ENCODE results near the gene TBXAS1.

The TBXAS1 gene

GRCh38 chr7:139993592-139993991 lies 164.5 kb downstream of the TBXAS1 start:
- DNase-seq (ENCODE audit: insufficient read length, low spot score) (no peak), FAIRE-seq (no peak)

DNA sequence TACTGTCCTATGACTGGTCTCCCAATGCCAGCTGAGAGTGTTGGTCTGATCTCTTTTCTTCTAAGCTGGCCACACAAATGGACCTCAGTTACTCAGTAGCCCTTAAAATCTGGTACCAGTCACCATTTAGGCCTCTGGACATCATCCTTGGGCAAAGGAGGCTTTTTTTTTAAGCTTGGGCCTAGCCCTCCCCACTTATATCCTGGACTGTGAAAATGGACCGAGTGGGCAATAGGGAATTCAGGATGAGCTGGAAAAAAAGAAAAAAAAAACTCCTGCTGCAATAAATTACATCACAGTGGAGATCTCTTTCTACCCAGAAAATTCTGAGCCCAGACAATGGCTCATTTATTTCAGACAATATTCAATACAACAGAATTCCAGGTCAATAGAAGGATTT lies 165.3 kb downstream of the TBXAS1 start:
- DNase-seq (ENCODE audit: insufficient read length, low spot score) (no peak), FAIRE-seq (no peak)

GRCh38 chr7:139995017-139995915 lies 166.2 kb downstream of the TBXAS1 start:
- DNase-seq (ENCODE audit: insufficient read length, low spot score), result no peak
- FAIRE-seq, result no peak

GRCh38 chr7:139998572-139998971 lies 169.5 kb downstream of the TBXAS1 start:
- no peak for FAIRE-seq
- DNase-seq (ENCODE audit: insufficient read length, low spot score), result no peak

- DNase-seq (ENCODE audit: insufficient read length, low spot score) (no peak), FAIRE-seq (no peak)
Measured at GRCh38 chr7:139999516-139999915, 170.5 kb downstream of the TBXAS1 start.

- FAIRE-seq (no peak), DNase-seq (ENCODE audit: insufficient read length, low spot score) (no peak)
Measured at GRCh38 chr7:140000666-140001268, 171.7 kb downstream of the TBXAS1 start.

GRCh38 chr7:140003913-140004382 lies 174.9 kb downstream of the TBXAS1 start:
- FAIRE-seq (peak; percentile 78), DNase-seq (ENCODE audit: insufficient read length, low spot score) (peak; percentile 73)

- no peak for DNase-seq (ENCODE audit: insufficient read length, low spot score)
- FAIRE-seq, result no peak
Measured at GRCh38 chr7:140004672-140005071, 175.6 kb downstream of the TBXAS1 start.

GRCh38 chr7:140005341-140005740 lies 176.3 kb downstream of the TBXAS1 start:
- FAIRE-seq (no peak), DNase-seq (ENCODE audit: insufficient read length, low spot score) (no peak)

DNA sequence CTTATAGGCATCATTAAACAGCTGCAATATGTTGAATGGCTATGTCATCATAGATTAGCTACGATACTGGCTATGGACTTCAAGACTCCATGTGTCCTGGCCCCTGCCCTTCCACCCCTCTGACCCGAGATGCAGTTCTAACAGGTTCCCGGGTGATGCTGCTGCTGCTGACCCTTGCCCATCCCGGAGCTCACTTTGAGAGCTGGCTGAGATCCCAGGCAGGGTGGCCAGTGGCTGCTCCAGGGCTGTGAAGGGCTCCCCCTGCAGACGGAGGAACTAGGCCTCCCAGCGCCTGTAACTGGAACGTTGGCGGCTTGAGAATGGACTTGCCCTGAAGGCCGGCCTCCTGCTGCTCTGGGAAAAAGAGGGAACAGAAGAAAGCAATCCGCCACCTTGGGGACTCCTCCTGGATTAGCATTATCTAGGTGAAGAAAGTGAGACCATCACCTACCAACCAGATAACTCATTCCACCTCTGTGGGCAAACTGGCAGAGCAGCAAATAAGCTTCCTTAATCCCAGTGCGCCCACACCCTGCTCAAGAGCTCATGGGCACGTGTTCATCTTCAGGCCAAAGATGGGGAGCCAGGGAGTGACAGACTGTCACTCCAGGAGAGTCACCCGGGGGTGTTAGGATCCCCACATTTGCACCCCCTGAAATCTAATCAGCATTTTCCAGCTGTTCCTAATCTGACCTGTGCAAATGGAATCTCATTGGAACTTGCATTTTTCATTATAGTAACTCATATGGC lies 176.9 kb downstream of the TBXAS1 start:
- FAIRE-seq (no peak), DNase-seq (ENCODE audit: insufficient read length, low spot score) (no peak)

GRCh38 chr7:140006600-140006999 lies 177.5 kb downstream of the TBXAS1 start:
- FAIRE-seq (no peak), DNase-seq (ENCODE audit: insufficient read length, low spot score) (no peak)

DNA sequence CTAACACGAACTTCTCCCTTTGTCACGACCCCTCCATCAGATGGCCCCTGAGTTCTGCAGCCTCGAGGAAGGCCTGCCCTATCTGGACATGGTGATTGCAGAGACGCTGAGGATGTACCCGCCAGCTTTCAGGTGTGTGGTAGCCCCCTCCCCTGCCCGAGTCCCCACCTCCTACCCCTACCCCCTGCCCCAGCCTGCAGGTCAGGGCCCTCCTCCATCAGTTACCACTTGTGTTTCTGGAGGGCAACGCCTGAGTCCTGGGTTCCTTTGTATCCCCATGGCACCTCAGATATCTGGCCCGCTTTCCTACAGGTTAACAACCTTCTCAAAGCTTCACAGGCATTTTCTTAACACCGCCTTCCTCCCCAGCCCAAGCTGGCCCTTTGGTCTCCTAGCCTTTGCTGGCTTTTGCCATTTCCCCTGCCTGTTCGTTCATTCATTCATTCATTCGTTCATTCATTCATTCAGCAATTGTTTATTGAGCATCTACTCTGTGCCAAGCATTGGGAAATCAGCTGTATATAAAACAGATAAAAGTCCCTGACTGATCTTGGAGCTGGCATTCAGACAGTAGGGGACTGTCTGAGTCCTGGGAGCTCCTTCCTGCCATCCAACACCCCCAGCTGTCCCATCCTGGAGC lies 178.1 kb downstream of the TBXAS1 start:
- DNase-seq (ENCODE audit: insufficient read length, low spot score), result no peak
- FAIRE-seq, result no peak

GRCh38 chr7:140008755-140009610 lies 179.9 kb downstream of the TBXAS1 start:
- no peak for DNase-seq (ENCODE audit: insufficient read length, low spot score)

GRCh38 chr7:140009735-140010134 lies 180.7 kb downstream of the TBXAS1 start:
- DNase-seq (ENCODE audit: insufficient read length, low spot score), result no peak
- no peak for FAIRE-seq

More at GRCh38 chr7:140008755-140009610, 179.9 kb downstream of the TBXAS1 start:
- FAIRE-seq, result no peak

- no peak for FAIRE-seq
- no peak for DNase-seq (ENCODE audit: insufficient read length, low spot score)
Measured at GRCh38 chr7:140010194-140010895, 181.3 kb downstream of the TBXAS1 start.

GRCh38 chr7:140013676-140014075 lies 184.6 kb downstream of the TBXAS1 start:
- no peak for FAIRE-seq

DNA sequence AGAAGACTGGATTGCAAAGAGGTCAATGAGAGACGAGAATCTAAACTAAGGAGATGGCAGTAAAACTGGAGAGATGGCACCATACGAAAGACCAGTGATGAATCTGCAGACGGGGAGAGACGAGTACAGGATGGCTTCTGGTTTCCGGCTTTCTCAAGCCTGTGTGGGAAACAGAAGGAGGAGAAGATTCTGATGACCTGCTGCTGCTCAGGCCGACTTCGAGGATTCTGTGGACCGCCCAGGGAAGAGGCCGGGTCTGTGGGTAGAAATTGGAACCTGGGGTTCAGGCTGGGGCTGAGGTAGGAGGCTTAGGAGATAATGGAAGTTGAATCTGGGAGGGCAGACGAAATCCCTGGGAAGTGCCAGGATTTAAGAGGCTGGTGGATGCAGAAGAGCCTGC lies 185.1 kb downstream of the TBXAS1 start:
- FAIRE-seq, result no peak
- DNase-seq (ENCODE audit: insufficient read length, low spot score), result no peak

More at GRCh38 chr7:140013676-140014075, 184.6 kb downstream of the TBXAS1 start:
- no peak for DNase-seq (ENCODE audit: insufficient read length, low spot score)

DNA sequence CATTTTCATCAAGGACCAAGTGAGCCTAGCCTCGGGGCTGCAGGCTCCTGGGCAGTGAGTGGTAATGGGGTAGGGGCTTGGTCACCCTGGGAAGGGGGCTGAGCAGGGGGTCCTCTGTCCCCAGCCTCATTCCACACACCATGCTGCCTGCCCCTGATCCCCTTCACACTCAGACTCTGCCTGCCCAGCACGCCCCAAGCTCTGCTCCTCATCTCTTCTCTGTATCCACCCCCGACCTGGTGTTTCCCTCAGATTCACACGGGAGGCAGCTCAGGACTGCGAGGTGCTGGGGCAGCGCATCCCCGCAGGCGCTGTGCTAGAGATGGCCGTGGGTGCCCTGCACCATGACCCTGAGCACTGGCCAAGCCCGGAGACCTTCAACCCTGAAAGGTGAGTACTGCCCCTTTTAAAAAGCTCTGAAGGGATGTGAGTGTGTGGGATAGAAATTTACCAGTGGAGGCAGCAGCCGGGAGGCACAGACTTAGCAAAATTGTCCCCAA lies 186.5 kb downstream of the TBXAS1 start:
- FAIRE-seq (no peak), DNase-seq (ENCODE audit: insufficient read length, low spot score) (no peak)

DNA sequence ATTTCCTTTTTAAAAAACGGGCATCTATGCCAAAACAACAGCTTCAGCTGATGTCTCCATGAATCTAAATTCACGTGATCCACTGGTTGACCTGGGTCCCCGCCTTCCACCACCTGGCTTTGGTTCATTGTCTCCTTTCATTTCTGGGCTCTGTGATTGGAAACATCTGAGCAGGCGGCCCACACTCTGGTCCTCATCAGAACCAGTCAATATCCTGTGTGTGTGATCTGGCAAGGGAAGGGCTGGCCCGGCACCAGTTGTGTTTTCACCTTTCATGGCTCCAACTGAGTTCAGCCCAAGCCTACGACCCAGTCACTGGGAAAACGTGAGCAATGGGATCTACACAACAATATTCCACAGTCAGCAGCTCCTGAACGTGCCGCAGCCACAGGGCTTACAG lies 187.5 kb downstream of the TBXAS1 start:
- DNase-seq (ENCODE audit: insufficient read length, low spot score) (no peak), FAIRE-seq (no peak)

Measured in GM19239 (cell line).